Activated B cell treated with CpG ODN at 0.5 μM for 24 hours (primary cell): Measurements from ENCODE around the gene FOXP1. TPM values are rescaled to one million over a fixed set of nuclear protein-coding genes. Genes with fewer than 3 reads are reported as not detected.

Experiments
- ATAC-seq: fragments of 200-7000 bp; cut with Tn5 transposase; one replicate; pipeline ENCODE4 v1.10.0; 2021; ENCODE audit warnings: low read depth, mild to moderate bottlenecking, moderate library complexity
- CTCF ChIA-PET: fragments of 350-600 bp; sonication (Branson Sonifier 250); formaldehyde crosslinking; loops from one replicate; lab custom pipeline; 2021; ENCODE audit warnings: antibody characterized with exemption; lab: Charles Lee
- POLR2A ChIA-PET: fragments of 350-600 bp; sonication (Branson Sonifier 250); formaldehyde crosslinking; loops from one replicate; lab custom pipeline; 2021; ENCODE audit warnings: antibody characterized with exemption; lab: Charles Lee
- DNase-seq: peaks from one replicate; pipeline ENCODE4 v3.0.0; 2022
- H3K27ac Mint-ChIP-seq: one replicate; pipeline ENCODE4 v1.8.0; 2020; ENCODE audit warnings: mixed read lengths
- H3K27me3 Mint-ChIP-seq: one replicate; pipeline ENCODE4 v1.8.0; 2021; ENCODE audit warnings: mixed read lengths
- H3K36me3 Mint-ChIP-seq: one replicate; pipeline ENCODE4 v1.8.0; 2021; ENCODE audit warnings: low read depth, mixed read lengths
- H3K4me1 Mint-ChIP-seq: one replicate; pipeline ENCODE4 v1.8.0; 2021; ENCODE audit warnings: mixed read lengths
- H3K4me3 Mint-ChIP-seq: one replicate; pipeline ENCODE4 v1.8.0; 2020; ENCODE audit warnings: mild to moderate bottlenecking, mixed read lengths
- H3K9me3 Mint-ChIP-seq: one replicate; pipeline ENCODE4 v1.8.0; 2020; ENCODE audit warnings: mixed read lengths
- intact Hi-C: fragments of 100-400 bp; cut with micrococcal nuclease; formaldehyde crosslinking; loops from one replicate; pipeline ENCODE4 v1.15.1; 2024
- total RNA-seq: library from RNA; stranded (reverse); gene quantifications from 2 replicates; pipeline ENCODE4 v1.2.3, GENCODE V29; 2022
- TF ChIP-seq, protein P1 (sequence below): fragments of 200-600 bp; IDR thresholded peaks from one replicate; pipeline ENCODE4 v1.8.0; 2022; ENCODE audit warnings: antibody characterized with exemption, mild to moderate bottlenecking

The FOXP1 gene
- total RNA-seq, 1 donor from 2014 or later, result 563 TPM

DNA sequence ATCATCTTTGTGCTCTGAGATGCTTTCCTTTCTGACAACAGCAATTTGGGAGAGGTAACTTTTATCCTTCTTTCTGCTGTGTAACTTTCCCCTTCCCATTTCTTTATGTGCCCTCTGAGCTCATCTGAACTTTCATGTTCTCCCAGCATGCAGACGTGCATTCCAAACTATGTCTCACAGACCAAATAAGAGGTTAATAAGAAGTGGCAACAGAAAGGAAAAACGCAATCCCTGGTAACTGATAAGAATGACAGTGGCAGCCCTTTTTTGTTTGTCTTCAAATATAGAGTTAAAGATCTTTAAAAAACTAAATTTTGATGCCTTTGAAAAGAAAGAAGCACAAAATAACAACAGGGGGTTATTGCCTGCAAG, 533.4 kb downstream of the FOXP1 start:
- Mint-ChIP-seq H3K4me3 (peak overlapping the region; percentile 44), H3K9me3 (no peaks in the 10 kb centered on the region), H3K4me1 (peaks cover 100% of the 10 kb centered on the region), H3K27ac (peak overlapping the region; percentile 72), H3K36me3 (peaks cover 100% of the 10 kb centered on the region), H3K27me3 (no peaks in the 10 kb centered on the region)
- TF ChIP-seq, protein P1, sequence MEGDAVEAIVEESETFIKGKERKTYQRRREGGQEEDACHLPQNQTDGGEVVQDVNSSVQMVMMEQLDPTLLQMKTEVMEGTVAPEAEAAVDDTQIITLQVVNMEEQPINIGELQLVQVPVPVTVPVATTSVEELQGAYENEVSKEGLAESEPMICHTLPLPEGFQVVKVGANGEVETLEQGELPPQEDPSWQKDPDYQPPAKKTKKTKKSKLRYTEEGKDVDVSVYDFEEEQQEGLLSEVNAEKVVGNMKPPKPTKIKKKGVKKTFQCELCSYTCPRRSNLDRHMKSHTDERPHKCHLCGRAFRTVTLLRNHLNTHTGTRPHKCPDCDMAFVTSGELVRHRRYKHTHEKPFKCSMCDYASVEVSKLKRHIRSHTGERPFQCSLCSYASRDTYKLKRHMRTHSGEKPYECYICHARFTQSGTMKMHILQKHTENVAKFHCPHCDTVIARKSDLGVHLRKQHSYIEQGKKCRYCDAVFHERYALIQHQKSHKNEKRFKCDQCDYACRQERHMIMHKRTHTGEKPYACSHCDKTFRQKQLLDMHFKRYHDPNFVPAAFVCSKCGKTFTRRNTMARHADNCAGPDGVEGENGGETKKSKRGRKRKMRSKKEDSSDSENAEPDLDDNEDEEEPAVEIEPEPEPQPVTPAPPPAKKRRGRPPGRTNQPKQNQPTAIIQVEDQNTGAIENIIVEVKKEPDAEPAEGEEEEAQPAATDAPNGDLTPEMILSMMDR, result no peak
- POLR2A ChIA-PET, result interaction anchor here (1.6 to 9.2 kb wide), 2 partner anchors 12 to 39 kb away, joined by 4 to 82 read pairs; no protein-coding TSS in a partner anchor
- DNase-seq (no peak), ATAC-seq (no peak)
- intact Hi-C loops, result loop anchor here (1.0 kb wide), 1 partner anchor 9 kb away; no protein-coding TSS in a partner anchor
- CTCF ChIA-PET, result interaction anchor here (1.2 kb wide), 1 partner anchor 13 kb away, joined by 3 read pairs; no protein-coding TSS in a partner anchor

DNA sequence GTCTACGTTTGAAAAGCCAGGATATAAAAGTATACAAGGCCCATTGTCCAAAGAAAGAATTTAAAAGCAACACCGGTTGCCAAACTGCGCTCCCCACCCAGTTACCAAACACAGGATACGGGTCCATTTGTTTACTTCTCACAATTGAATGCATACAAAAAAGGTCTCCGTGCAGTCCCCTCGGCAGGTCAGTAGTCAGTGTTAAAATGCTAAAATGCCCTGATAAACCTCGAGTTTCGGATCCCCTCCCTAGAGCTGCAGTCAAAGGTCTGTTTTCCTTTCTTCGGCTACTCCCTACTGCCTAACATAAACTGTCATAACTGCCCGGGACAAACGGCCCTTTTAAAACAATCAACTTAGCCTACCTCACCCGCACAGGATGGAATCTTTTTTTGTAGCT, 534.6 kb downstream of the FOXP1 start:
- no peaks in the 10 kb centered on the region for H3K27me3 Mint-ChIP-seq
- CTCF ChIA-PET, result interaction anchor here (1.1 to 1.3 kb wide), 2 partner anchors 14 to 18 kb away, joined by 3 to 6 read pairs; no protein-coding TSS in a partner anchor
- peak overlapping the region; percentile 68 for H3K27ac Mint-ChIP-seq
- H3K9me3 Mint-ChIP-seq, result no peaks in the 10 kb centered on the region
- H3K4me1 Mint-ChIP-seq, result peaks cover 100% of the 10 kb centered on the region
- peaks cover 100% of the 10 kb centered on the region for H3K36me3 Mint-ChIP-seq
- TF ChIP-seq, protein P1, result no peak
- POLR2A ChIA-PET, result interaction anchor here (0.6 to 9.2 kb wide), 5 partner anchors 14 to 60 kb away, joined by 3 to 82 read pairs (median 6); no protein-coding TSS in a partner anchor
- no peak for ATAC-seq
- intact Hi-C loops, result loop anchor here (5.0 kb wide), 1 partner anchor 37 kb away; no protein-coding TSS in a partner anchor
- no peak for DNase-seq
- peak overlapping the region; percentile 39 for H3K4me3 Mint-ChIP-seq

DNA sequence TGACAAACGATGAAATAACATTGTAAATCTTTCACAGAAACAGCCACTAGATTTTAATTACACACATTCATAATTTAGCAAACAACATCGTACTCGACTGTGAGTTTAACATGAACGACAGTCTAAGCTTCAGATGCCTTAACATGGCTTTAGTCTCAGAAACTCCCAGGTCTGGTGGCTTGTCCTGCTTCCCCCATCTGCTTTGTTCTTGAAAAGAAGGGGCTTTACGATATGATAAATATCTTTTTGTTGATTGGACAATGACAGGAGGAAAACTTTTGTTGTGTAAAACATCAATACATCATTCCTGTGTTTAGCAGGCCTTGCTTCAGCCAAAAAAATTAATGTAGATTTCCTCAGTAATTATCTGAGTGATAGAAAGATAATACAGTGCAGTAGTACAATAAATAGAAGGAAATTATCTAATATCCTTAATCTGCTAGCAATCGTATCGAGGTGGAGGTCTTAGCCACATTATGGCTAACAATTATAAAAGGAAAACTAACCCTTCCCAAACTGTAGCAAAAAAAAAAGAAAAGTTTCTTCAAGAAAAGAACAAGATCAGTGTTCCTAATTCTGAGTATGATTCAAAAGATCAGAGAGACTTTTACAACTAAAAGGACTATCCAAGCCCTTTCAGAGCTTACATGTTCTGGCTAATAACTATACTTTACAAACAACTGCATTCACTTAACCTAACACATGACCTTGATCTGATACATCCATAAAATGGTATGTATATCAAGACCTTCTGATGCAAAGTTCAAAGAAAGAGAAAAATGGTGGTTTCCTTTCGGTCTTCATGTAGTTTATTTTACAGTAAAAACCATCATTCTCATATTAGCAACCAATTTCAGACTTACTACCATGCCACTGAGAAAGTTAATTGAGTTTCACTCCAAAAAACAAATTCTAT, 535.7 kb downstream of the FOXP1 start:
- TF ChIP-seq, protein P1, result no peak
- Mint-ChIP-seq H3K4me1 (peaks cover 99% of the 10 kb centered on the region), H3K4me3 (peak overlapping the region; percentile 13), H3K36me3 (peaks cover 100% of the 10 kb centered on the region), H3K27ac (peak overlapping the region; percentile 82), H3K9me3 (no peaks in the 10 kb centered on the region), H3K27me3 (no peaks in the 10 kb centered on the region)
- POLR2A ChIA-PET, result interaction anchor here (0.6 to 9.2 kb wide), 5 partner anchors 13 to 20 kb away, joined by 4 to 82 read pairs (median 6); no protein-coding TSS in a partner anchor
- CTCF ChIA-PET, result no interaction called here
- no peak for ATAC-seq
- no peak for DNase-seq
- intact Hi-C loops, result loop anchor here (5.0 kb wide), 1 partner anchor 36 kb away; no protein-coding TSS in a partner anchor

DNA sequence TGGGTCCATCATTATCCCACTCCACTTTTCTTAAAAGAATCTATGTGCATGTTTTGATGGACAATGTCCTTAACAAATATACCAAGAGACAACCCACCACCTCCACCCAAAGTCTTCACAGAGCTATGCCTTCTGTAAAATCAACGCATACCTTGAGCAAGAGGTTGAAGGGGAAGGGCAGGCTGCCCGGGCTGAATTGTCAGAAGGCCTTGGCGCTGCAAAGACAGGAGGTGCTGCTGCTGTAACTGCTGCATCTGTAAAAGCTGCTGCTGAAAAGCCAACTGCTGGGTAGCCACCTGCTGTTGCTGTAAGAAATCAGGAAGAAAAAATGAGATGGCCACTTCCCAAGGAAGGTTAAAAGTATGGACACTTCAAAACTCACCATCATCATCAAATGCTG, 536.7 kb downstream of the FOXP1 start:
- ChIA-PET POLR2A (interaction anchor here (1.5 to 9.2 kb wide), 3 partner anchors 8 to 16 kb away, joined by 4 to 82 read pairs (median 5); no protein-coding TSS in a partner anchor), CTCF (no interaction called here)
- Mint-ChIP-seq H3K9me3 (no peaks in the 10 kb centered on the region), H3K4me3 (peak overlapping the region; percentile 35), H3K27me3 (no peaks in the 10 kb centered on the region), H3K4me1 (peaks cover 90% of the 10 kb centered on the region), H3K36me3 (peaks cover 100% of the 10 kb centered on the region), H3K27ac (peak overlapping the region; percentile 82)
- ATAC-seq (no peak), DNase-seq (no peak)
- intact Hi-C loops, result loop anchor here (1.0 to 5.0 kb wide), 2 partner anchors 17 to 34 kb away; no protein-coding TSS in a partner anchor
- TF ChIP-seq, protein P1, result no peak

DNA sequence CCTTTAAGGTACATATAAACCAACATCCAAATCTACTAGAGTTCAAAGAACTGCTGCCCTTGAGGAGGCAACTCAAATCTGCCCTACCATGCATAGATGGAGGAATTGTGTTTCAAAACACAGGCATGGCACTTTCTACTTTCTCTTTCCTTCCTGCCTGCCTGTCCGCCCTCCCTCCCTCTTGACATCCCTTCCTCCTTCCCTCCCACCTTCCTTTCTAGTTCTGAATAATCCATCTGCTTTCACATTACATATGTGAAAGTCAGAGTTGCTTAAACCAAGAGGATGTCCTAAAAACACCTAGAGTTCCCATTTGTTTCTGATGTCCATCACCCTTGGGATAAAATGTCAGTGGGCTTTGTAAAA, 537.6 kb downstream of the FOXP1 start:
- Mint-ChIP-seq H3K36me3 (peaks cover 99% of the 10 kb centered on the region), H3K9me3 (no peaks in the 10 kb centered on the region), H3K27ac (peak overlapping the region; percentile 82), H3K4me1 (peaks cover 87% of the 10 kb centered on the region), H3K27me3 (no peaks in the 10 kb centered on the region), H3K4me3 (peak overlapping the region; percentile 45)
- no peak for DNase-seq
- POLR2A ChIA-PET, result interaction anchor here (0.7 to 9.2 kb wide), 8 partner anchors 9 to 64 kb away, joined by 3 to 82 read pairs (median 4); no protein-coding TSS in a partner anchor
- intact Hi-C loops, result loop anchor here (1.0 to 5.0 kb wide), 3 partner anchors 15 to 34 kb away; no protein-coding TSS in a partner anchor
- TF ChIP-seq, protein P1, result no peak
- ATAC-seq, result peak; percentile 62
- CTCF ChIA-PET, result no interaction called here
